ELF-1 (cell line): ENCODE data around the gene TOMM7.
"Not testable (repeated sequence)": the region's sequence is repeated elsewhere in the genome, so short reads cannot be mapped to it uniquely, and the experiment has no call there.

ENCODE experiments used
- DNase-seq: peaks from one replicate; pipeline ENCODE4 v3.0.0-alpha.2; 2016; ENCODE audit warnings: low read depth, low spot score

TOMM7 gene

DNA sequence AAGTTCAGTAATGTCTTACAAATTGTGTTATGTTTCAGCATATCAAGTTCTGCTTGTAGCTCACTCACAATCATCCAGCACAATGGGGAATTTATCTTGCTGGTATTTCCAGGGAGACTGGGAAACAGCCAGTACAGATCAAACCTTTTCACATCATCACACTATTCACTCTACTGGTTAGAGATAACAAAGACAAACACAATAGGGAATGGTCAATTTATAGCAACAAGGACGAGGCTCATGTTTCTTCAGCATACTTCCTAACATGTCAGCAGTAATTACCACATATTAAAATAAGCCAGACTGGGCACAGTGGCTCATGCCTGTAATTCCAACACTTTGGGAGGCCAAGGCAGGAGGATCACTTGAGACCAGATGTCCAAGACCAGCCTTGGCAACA lies 38.3 kb downstream of the TOMM7 start:
- DNase-seq, result no peak

DNA sequence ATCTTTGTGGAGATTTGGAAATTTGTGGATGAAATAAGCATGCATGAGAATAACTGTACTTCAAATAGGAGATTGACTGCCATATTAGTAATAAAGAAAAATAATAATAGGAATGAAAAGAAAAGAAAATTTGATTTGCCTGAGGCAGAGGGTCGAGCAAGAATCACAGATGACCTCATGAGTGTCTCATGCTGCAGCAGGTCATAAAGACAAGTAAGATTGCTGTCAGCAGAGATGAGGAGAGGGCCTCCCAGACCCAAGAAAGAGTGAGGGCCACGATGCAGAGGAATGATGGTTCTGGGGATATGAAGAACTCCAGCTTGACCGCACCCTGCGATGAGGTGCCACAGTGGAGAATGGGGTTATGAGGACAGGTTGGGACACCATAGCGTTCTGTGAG lies 39.2 kb downstream of the TOMM7 start:
- no peak for DNase-seq

DNA sequence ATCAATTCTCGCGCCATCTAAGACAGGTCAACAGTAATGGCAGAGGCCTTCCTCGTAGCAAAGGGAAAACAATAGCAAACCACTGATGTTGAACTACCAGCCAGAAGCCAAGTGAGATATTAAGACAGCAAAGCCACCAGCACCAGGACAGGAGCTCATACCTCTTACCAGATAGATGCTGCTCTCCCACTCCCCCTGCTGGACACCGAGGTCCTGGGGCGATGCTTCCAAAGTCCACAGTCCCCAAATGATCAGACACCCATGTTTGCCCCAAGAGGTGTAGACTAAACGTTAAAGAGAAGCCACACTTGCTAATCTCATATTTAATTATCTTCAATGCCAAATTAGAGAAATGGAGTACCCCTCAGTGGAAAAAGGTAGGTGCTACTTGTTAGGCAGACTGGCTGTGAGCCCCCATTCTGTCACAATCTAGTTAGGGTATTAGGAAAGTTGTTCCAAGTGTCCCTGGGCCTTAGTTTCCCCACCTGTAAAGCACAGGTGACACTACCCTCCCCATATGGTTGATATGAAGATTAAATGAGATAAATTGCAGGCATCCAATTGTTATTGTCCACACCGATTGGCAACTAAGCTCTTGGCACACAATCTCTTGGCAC lies 39.9 kb downstream of the TOMM7 start:
- peak; percentile 64 for DNase-seq

DNA sequence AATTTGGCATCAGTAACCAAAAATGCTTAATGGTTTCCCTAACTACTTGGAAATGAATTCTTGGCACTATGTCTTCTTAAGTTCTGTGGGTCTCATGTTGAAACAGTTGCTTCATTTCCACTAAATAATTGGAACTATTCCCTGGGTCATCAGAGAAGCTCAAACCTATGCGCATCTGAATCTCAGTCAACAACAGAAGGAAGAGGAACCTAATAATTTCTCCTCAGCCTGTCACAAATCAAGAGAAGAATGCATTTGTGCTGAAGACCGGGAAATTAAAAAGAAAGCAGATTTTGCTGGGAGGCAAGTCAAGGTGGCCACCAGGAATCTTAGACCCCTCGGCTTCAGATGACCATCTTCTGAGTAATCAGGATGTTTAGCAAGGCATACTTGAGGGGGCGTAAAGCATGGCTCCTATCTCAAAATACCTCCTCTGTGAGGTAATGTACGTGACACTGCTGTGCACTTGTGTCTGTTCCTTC lies 41.4 kb downstream of the TOMM7 start:
- DNase-seq, result no peak

DNA sequence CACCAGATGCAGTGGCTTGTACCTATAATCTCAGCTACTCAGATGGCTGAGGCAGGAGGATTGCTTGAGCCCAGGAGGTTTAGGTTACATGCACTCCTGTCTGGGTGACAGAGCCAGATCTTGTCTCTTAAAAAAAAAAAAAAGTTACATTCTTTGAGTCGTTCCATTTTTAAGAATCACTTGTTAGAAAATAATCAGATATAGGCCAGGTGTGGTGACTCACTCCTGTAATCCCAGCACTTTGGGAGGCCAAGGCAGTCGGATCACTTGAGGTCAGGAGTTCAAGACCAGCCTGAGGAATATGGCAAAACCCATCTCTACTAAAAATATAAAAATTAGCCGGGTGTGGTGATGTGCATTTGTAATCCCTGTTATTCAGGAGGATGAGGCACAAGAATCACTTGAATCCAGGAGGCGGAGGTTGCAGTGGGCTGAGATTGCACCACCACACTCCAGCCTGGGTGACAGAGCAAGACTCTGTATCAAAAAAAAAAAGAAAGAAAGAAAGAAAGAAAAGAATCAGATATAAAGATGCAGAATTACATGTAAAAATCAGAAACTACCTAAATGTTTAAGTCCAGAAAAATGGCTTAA lies 42.8 kb downstream of the TOMM7 start:
- DNase-seq, result not testable (repeated sequence)

DNA sequence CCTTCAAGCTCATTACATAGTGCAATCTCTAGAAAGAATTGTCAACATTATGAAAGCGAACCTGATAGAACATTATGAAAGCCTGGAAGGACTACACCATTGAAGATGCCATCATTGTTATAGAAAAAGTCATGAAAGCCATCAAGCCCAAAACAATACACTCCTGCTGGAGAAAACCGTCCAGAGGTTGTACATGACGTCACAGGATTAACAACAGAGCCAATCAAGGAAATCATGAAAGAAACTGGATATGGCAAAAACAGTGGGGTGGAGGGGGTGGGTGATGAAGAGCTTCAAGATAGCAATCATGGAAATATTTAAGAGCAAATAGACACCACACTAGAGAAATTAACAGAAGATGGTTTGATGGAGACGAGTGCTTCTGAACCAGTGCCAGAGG lies 45.7 kb downstream of the TOMM7 start:
- DNase-seq, result no peak

DNA sequence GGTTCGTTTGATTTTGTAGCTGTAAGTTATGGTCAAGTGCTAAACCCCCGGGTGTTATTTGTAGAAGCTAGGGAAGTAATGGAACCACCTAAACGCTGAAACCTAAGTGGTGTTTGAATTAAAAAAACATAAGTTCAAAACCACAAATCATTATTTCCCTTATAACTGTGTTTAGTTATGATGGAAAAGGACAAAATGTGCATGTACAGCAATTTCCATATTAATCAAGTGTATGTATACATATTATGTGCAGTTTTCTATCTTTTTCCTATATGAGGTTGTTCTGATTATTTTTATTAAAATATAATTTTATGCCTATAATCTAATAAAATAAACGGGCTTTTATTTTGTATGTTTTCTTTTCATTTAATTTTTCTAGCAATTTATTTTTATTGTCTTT lies 49.8 kb downstream of the TOMM7 start:
- DNase-seq, result no peak

DNA sequence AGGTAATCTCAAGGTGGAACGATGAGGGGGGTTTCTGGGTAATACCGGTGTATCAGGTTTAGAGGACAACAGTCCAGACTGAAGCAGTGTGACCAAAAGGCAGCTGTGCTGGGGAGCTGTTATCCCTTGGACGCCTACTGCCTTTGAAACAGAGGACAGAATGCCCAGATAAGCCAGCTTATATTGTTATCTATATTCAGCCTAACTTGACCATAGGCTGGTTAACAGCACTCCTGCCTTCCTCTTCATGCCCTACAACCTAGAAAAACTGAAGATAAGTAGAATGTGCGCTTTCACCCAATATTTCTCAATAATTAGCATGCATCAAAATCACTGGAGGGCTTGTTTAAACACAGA lies 50.8 kb downstream of the TOMM7 start:
- DNase-seq, result no peak

DNA sequence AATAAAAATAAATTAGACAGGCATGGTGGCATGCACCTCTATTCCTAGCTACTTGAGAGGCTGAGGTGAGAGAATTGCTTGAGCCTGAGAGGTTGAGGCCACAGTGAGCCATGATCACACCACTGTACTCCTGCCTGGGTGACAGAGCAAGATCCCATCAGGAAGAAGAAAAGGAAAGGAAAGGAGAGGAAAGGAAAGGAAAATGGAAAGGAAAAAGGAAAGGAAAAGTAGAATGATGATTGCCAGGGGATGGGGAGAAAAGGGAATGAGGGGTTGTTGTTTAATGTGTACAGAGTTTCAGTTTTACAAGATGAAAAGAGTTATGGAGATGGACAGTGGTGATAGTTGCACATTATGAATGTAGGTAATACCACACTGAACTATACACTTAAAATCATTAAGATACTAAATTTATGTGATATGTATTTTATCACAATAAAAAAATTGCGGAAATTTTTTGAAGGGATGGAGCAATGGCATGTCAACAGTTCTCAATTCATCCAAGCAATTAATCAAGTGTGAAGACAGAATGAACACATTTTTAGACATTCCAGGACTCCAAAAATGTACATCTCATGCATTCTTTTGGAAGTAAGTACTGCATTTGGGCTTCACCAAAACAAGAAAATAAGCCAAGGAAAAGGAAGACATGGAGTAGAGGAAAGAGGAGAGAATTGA lies 51.3 kb downstream of the TOMM7 start:
- no peak for DNase-seq

DNA sequence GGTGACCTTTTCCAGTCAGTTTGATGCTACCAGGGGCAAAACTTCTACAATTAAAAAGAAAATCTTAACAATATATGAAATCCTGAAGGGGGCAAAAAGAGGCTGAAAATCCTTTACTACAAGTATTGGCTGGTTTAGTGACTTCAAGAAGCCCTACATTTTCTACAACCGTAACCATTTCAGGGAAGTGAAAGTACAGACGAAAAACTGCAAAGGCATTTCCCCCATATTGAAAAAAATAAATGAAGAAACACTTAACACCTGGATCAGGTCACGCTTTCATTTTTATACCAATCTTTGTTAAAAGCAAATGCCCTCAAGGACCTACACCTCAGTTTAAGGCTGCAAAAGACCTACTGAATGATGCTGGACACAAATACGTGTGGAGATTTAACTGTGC lies 57.0 kb downstream of the TOMM7 start:
- DNase-seq, result no peak
